ENCODE measurements around the gene FCAMR. TPM values are rescaled to one million over a fixed set of nuclear protein-coding genes. Genes with fewer than 3 reads are reported as not detected.

Gene FCAMR
- total RNA-seq, 1 donor from 2014 or later = not detected

DNA sequence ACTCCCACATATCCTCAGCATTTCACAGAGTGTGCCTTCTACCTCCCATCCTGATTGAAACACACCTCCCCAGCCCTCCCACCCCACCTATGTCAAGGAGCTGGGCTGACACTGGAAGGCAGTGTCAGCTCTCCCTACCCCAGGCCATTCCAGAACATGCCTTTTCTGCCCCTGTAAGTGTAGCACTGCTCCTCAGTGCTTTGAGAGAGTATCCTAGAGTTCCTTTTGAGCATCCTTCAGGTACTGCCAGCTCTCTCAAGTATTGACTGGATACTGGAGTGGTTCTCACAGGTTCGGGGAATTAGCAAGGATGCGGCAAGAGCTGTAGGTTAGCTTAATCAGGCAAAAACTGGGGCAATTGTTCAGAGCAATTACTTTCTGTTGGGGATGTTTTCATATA lies 40.5 kb upstream of the FCAMR start:
- Histone ChIP-seq H2AFZ (ENCODE audit: low read depth, low read length) (no peak overlapping the region), H3K9me3 (ENCODE audit: insufficient read depth, low read depth, low read length) (peaks cover 4% of the 10 kb centered on the region), H3K27me3 (ENCODE audit: insufficient read depth, low read length) (no peaks in the 10 kb centered on the region), H4K20me1 (ENCODE audit: insufficient read depth, low read length) (no peaks in the 10 kb centered on the region), H3K79me2 (ENCODE audit: insufficient read depth, low read length) (no peaks in the 10 kb centered on the region), H3K27ac (ENCODE audit: low read depth, low read length) (no peak overlapping the region), H3K4me1 (ENCODE audit: insufficient read depth, low read length) (peaks cover 9% of the 10 kb centered on the region), H3K4me3 (ENCODE audit: insufficient read depth, low read depth, low read length) (no peak overlapping the region), H3K9ac (ENCODE audit: low read length) (no peak overlapping the region), H3K36me3 (ENCODE audit: insufficient read depth, low read length) (no peaks in the 10 kb centered on the region), H3K4me2 (ENCODE audit: low read length) (no peak overlapping the region)
- Mint-ChIP-seq H3K9me3 (ENCODE audit: unreplicated experiment) (peaks cover 13% of the 10 kb centered on the region), H3K36me3 (ENCODE audit: low read depth, unreplicated experiment) (no peaks in the 10 kb centered on the region), H3K27me3 (ENCODE audit: low read depth, unreplicated experiment) (peaks cover 5% of the 10 kb centered on the region), H3K27ac (ENCODE audit: unreplicated experiment) (no peak overlapping the region), H3K4me3 (ENCODE audit: unreplicated experiment) (no peak overlapping the region), H3K4me1 (ENCODE audit: low read depth, unreplicated experiment) (peaks cover 10% of the 10 kb centered on the region)
- FAIRE-seq (no peak), DNase-seq (ENCODE audit: low read depth) (no peak)
- TF ChIP-seq, protein P1, sequence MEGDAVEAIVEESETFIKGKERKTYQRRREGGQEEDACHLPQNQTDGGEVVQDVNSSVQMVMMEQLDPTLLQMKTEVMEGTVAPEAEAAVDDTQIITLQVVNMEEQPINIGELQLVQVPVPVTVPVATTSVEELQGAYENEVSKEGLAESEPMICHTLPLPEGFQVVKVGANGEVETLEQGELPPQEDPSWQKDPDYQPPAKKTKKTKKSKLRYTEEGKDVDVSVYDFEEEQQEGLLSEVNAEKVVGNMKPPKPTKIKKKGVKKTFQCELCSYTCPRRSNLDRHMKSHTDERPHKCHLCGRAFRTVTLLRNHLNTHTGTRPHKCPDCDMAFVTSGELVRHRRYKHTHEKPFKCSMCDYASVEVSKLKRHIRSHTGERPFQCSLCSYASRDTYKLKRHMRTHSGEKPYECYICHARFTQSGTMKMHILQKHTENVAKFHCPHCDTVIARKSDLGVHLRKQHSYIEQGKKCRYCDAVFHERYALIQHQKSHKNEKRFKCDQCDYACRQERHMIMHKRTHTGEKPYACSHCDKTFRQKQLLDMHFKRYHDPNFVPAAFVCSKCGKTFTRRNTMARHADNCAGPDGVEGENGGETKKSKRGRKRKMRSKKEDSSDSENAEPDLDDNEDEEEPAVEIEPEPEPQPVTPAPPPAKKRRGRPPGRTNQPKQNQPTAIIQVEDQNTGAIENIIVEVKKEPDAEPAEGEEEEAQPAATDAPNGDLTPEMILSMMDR (IDR thresholded peaks at IDR 0.05; ENCODE audit: insufficient read depth, low read depth, low read length) = no peak

DNA sequence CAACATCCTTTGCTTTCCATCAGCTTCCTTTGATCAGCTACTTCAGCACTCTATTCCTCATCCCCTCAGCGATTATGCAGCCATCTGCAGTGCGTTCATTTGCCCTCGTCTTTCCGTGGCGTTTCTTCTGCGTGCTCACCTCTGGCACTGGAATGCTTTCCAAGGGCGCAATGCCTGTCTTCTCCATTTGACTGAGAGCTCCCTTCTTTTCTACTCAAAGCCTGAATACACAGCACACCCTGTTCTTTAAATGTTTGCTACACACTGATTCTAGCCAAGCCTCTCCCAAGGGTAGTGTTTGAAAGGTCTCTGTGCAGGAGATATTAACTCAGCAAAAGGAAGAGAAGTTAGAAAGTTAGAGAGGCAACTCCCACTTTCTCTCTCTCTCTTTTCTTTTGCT lies 39.7 kb upstream of the FCAMR start:
- H3K27ac ChIP-seq (ENCODE audit: low read depth, low read length) = no peak overlapping the region
- H4K20me1 ChIP-seq (ENCODE audit: insufficient read depth, low read length) = no peaks in the 10 kb centered on the region
- H3K9me3 ChIP-seq (ENCODE audit: insufficient read depth, low read depth, low read length) = peaks cover 4% of the 10 kb centered on the region
- no peak overlapping the region for H3K9ac ChIP-seq (ENCODE audit: low read length)
- H3K36me3 ChIP-seq (ENCODE audit: insufficient read depth, low read length) = no peaks in the 10 kb centered on the region
- H3K4me3 Mint-ChIP-seq (ENCODE audit: unreplicated experiment) = no peak overlapping the region
- peaks cover 5% of the 10 kb centered on the region for H3K27me3 Mint-ChIP-seq (ENCODE audit: low read depth, unreplicated experiment)
- no peak overlapping the region for H2AFZ ChIP-seq (ENCODE audit: low read depth, low read length)
- peaks cover 13% of the 10 kb centered on the region for H3K4me1 Mint-ChIP-seq (ENCODE audit: low read depth, unreplicated experiment)
- TF ChIP-seq, protein P1 (IDR thresholded peaks at IDR 0.05; ENCODE audit: insufficient read depth, low read depth, low read length) = no peak
- H3K27me3 ChIP-seq (ENCODE audit: insufficient read depth, low read length) = no peaks in the 10 kb centered on the region
- FAIRE-seq (no peak), DNase-seq (ENCODE audit: low read depth) (no peak)
- peaks cover 13% of the 10 kb centered on the region for H3K9me3 Mint-ChIP-seq (ENCODE audit: unreplicated experiment)
- H3K27ac Mint-ChIP-seq (ENCODE audit: unreplicated experiment) = no peak overlapping the region
- H3K79me2 ChIP-seq (ENCODE audit: insufficient read depth, low read length) = no peaks in the 10 kb centered on the region
- H3K4me3 ChIP-seq (ENCODE audit: insufficient read depth, low read depth, low read length) = no peak overlapping the region
- H3K4me1 ChIP-seq (ENCODE audit: insufficient read depth, low read length) = peaks cover 9% of the 10 kb centered on the region
- H3K4me2 ChIP-seq (ENCODE audit: low read length) = no peak overlapping the region
- H3K36me3 Mint-ChIP-seq (ENCODE audit: low read depth, unreplicated experiment) = no peaks in the 10 kb centered on the region

DNA sequence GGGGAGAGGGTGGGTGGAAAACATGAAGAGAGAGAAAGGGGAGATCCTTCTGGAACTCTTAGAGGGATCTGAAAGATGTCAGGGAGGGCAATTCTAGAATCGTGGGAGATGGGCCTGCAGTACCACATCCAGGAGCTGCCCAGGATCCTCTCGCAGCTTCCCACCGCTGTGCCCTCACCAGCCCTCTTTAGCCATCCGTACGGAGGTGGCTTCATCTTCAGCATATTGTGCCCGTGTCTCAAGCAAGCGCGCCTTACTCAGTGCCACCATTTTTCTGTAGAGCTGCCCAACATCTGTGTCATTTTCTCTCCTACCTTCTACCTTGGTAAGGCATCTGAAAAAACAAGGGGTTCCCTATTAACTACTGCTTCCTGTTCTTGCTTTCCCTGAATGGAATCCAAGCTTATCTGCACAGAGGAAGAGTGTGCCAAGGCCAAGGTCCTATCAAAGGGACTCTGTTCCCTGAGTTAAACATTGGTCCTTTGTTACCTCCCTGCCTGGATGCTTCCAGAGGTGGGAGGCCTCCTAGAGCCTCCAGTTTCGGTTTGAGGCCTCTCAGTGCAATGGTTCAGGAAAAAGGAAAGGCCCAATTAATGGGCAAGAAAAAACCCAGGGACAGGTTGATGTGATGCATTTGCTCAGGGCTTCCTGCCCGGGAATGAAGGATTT lies 39.1 kb upstream of the FCAMR start:
- H3K4me3 Mint-ChIP-seq (ENCODE audit: unreplicated experiment) = no peak overlapping the region
- Histone ChIP-seq H3K27ac (ENCODE audit: low read depth, low read length) (no peak overlapping the region), H3K9me3 (ENCODE audit: insufficient read depth, low read depth, low read length) (peaks cover 4% of the 10 kb centered on the region), H3K4me1 (ENCODE audit: insufficient read depth, low read length) (peaks cover 9% of the 10 kb centered on the region), H4K20me1 (ENCODE audit: insufficient read depth, low read length) (no peaks in the 10 kb centered on the region), H3K36me3 (ENCODE audit: insufficient read depth, low read length) (no peaks in the 10 kb centered on the region), H2AFZ (ENCODE audit: low read depth, low read length) (no peak overlapping the region), H3K4me3 (ENCODE audit: insufficient read depth, low read depth, low read length) (no peak overlapping the region), H3K9ac (ENCODE audit: low read length) (no peak overlapping the region), H3K4me2 (ENCODE audit: low read length) (no peak overlapping the region), H3K79me2 (ENCODE audit: insufficient read depth, low read length) (no peaks in the 10 kb centered on the region), H3K27me3 (ENCODE audit: insufficient read depth, low read length) (no peaks in the 10 kb centered on the region)
- H3K9me3 Mint-ChIP-seq (ENCODE audit: unreplicated experiment) = peaks cover 13% of the 10 kb centered on the region
- H3K27me3 Mint-ChIP-seq (ENCODE audit: low read depth, unreplicated experiment) = peaks cover 5% of the 10 kb centered on the region
- no peak overlapping the region for H3K27ac Mint-ChIP-seq (ENCODE audit: unreplicated experiment)
- DNase-seq (ENCODE audit: low read depth) (no peak), FAIRE-seq (no peak)
- no peaks in the 10 kb centered on the region for H3K36me3 Mint-ChIP-seq (ENCODE audit: low read depth, unreplicated experiment)
- peaks cover 16% of the 10 kb centered on the region for H3K4me1 Mint-ChIP-seq (ENCODE audit: low read depth, unreplicated experiment)
- no peak for TF ChIP-seq EZH2 (IDR thresholded peaks at IDR 0.05; ENCODE audit: insufficient read depth, low read length)

All from astrocyte (in vitro differentiated cells and primary cell).